Progenitor cell of endocrine pancreas (in vitro differentiated cells): ENCODE results near the gene KPTN. TPM values are rescaled to one million over a fixed set of nuclear protein-coding genes. Genes with fewer than 3 reads are reported as not detected.

ENCODE experiments used
- DNase-seq: peaks from one replicate; pipeline ENCODE4 v3.0.0; 2021; ENCODE audit warnings: low spot score; ENCODE audit not compliant: unreplicated experiment
- H3K27ac Mint-ChIP-seq: 2 replicates; pipeline ENCODE4 v1.8.0; 2021; ENCODE audit warnings: mild to moderate bottlenecking, moderate library complexity, mixed read lengths
- H3K27me3 Mint-ChIP-seq: 2 replicates; pipeline ENCODE4 v1.8.0; 2021; ENCODE audit warnings: mixed read lengths
- H3K36me3 Mint-ChIP-seq: 2 replicates; pipeline ENCODE4 v1.8.0; 2022; ENCODE audit warnings: mixed read lengths; ENCODE audit not compliant: insufficient read depth
- H3K4me1 Mint-ChIP-seq: 2 replicates; pipeline ENCODE4 v1.8.0; 2021; ENCODE audit warnings: low read depth, mixed read lengths
- H3K4me3 Mint-ChIP-seq: 2 replicates; pipeline ENCODE4 v1.8.0; 2021; ENCODE audit warnings: low read depth, mild to moderate bottlenecking, moderate library complexity, mixed read lengths
- H3K9me3 Mint-ChIP-seq: 2 replicates; pipeline ENCODE4 v1.8.0; 2021; ENCODE audit warnings: low read depth, mixed read lengths
- total RNA-seq: library from RNA; stranded (reverse); gene quantifications from 2 replicates; pipeline ENCODE4 v1.2.1, GENCODE V29; 2021
- TF ChIP-seq, protein P1 (sequence below): fragments of 200-600 bp; sonication (generic); IDR thresholded peaks from one replicate; pipeline ENCODE4 v1.5.0; 2021; ENCODE audit warnings: antibody characterized with exemption, mild to moderate bottlenecking; ENCODE audit not compliant: unreplicated experiment

KPTN gene
- total RNA-seq, 1 donor from 2014 or later, result 30.5 TPM

DNA sequence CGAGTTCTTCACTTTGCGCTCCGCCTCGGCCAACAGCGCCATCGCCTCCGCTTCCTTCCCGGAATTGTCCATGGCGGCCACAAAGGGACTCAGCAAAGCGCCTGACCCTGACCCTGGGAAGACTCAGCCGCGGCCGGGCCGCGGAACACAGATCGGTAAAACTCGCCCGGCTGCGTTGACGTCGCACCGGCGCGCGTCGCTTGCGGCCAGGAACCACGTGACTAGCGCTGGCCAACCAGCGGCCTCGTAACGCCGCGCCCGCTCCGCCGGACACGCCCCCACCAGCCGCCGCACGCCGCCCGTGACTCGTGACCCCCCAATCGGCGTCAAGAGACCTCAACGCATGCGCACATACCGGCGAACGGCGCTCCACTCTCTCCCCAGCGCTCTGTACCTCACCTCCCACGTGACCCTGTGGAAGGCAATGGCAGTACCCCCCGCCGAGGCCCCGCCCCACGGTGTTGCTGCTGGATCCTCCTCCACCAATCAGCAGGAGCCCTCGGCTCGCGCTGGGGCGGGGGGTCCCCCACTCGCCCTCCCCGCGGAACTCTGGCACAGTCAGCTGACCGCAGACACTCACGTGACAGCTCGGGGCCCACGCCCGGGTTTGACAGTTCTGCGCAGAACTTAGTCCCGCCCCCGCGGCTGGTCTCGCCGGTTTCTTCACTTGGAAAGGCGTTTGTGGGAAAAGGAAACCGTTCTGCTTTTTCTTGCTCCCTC is 31.0 kb upstream of the KPTN start, which contains the start of gene NAPA:
Gene NAPA, minus strand, starts transcription at position 195 of the 720 bp plus-strand sequence. Its CDS starts 123 bp downstream, at position 72.
- Mint-ChIP-seq H3K4me1 (peaks cover 33% of the 10 kb centered on the region), H3K27me3 (no peaks in the 10 kb centered on the region), H3K27ac (peak within 1 kb of the TSS; percentile 100), H3K36me3 (no peaks in the 10 kb centered on the region), H3K9me3 (no peaks in the 10 kb centered on the region), H3K4me3 (peak within 1 kb of the TSS; percentile 99)
- DNase-seq, result peak; percentile 100
- TF ChIP-seq, protein P1, sequence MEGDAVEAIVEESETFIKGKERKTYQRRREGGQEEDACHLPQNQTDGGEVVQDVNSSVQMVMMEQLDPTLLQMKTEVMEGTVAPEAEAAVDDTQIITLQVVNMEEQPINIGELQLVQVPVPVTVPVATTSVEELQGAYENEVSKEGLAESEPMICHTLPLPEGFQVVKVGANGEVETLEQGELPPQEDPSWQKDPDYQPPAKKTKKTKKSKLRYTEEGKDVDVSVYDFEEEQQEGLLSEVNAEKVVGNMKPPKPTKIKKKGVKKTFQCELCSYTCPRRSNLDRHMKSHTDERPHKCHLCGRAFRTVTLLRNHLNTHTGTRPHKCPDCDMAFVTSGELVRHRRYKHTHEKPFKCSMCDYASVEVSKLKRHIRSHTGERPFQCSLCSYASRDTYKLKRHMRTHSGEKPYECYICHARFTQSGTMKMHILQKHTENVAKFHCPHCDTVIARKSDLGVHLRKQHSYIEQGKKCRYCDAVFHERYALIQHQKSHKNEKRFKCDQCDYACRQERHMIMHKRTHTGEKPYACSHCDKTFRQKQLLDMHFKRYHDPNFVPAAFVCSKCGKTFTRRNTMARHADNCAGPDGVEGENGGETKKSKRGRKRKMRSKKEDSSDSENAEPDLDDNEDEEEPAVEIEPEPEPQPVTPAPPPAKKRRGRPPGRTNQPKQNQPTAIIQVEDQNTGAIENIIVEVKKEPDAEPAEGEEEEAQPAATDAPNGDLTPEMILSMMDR, result no peak

DNA sequence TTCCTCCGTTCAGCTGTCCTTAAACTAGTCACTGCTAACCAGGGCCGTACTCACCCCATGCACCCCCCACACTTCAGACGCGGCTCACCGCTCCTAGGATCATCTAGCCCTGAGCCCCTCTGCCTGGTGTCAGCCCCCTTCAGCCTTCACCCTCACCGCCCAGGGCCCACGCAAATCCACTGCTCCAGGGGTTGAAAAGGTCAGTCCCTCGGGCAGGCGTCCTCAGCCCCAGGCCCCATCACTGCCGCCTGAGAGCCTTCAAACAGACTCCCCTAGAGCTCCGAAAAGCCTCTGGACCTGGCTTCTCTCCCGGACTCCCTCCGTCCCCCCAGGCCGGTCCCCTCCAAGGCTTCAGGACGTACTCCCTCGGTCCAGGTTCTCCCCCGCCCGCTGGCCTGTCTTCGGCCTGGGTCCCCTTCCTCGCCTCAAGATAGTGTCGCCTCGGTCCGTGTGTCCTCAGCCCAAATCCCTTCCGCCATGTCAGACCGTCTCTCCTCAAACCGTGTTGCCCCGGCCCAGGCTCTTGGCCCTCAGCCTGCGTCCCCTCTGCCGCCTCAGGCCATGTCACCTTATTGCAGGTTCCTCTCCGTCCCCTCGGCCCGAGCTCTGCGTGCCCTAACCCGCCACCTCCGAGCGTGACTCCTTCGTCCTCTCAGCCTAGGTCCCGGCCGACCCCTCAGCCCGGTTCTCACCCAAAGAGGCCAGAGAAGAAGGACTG is 30.3 kb upstream of the KPTN start:
- Mint-ChIP-seq H3K9me3 (no peaks in the 10 kb centered on the region), H3K4me1 (peaks cover 33% of the 10 kb centered on the region)
- DNase-seq, result no peak

DNA sequence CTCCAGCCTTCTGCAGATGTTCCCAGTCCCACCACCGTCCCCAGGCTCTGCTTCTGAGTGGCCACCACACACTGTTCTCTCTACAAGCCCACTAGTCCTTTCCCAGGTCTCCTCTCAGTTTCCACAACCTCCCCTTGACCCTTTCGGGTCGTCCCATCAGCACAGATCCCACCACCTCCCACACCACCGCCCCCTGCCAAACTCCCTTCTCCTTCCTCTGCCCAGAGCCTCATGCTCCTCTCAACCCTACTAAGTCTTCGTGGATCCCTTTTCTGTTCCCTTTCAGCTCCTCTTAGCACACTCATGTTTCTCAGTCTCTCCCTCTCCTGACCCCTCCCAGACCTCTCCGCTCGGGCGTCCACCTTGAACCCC is 28.9 kb upstream of the KPTN start:
- H3K27me3 Mint-ChIP-seq, result no peaks in the 10 kb centered on the region
- H3K4me1 Mint-ChIP-seq, result peaks cover 33% of the 10 kb centered on the region
- H3K9me3 Mint-ChIP-seq, result no peaks in the 10 kb centered on the region
- no peaks in the 10 kb centered on the region for H3K36me3 Mint-ChIP-seq
- H3K4me3 Mint-ChIP-seq, result peak overlapping the region; percentile 99
- H3K27ac Mint-ChIP-seq, result peak overlapping the region; percentile 100
- TF ChIP-seq, protein P1, result no peak
- DNase-seq, result no peak

More for the DNA sequence above, 30.3 kb upstream of the KPTN start:
- no peaks in the 10 kb centered on the region for H3K27me3 Mint-ChIP-seq
- H3K4me3 Mint-ChIP-seq, result peak overlapping the region; percentile 99
- TF ChIP-seq, protein P1, result no peak
- peak overlapping the region; percentile 100 for H3K27ac Mint-ChIP-seq
- H3K36me3 Mint-ChIP-seq, result no peaks in the 10 kb centered on the region

DNA sequence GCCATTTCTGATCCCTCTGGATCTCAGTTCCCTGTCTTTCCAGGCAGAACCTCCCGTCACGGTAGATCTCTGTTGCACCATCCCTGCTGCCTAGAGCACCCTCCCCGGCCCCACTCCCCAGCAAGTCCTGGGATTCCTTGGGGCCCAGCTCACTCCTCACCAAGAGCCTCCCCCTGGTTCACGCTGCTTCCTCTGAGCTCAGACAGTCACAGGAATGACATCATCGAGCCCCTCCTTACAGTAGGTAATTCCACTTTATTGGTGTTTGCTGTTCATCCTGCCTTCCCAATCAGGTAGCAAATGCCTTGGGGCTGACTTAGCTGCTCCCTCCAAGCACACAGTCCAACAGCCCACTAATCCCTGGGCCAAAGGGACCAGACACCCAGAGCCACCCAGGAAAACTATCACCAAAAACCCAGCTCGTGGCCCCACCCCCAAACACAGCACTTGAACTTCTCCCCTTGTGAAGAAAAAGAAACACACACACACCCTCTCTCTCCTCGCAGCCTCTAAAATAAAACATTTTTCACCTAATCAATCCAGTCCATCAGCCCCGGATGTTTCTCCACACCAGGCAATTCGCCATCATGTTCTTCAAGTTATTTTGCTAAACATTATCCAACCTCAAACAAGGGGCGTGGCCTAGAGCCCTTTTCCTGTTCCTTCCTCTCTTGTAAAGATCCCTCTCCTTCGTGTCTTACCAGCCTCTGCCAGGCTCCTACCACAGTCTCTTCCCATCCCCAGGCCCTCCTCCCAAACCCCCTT is 28.3 kb upstream of the KPTN start:
- TF ChIP-seq, protein P1, result no peak
- Mint-ChIP-seq H3K36me3 (no peaks in the 10 kb centered on the region), H3K4me1 (peaks cover 33% of the 10 kb centered on the region), H3K27me3 (no peaks in the 10 kb centered on the region), H3K27ac (peak overlapping the region; percentile 100), H3K9me3 (no peaks in the 10 kb centered on the region), H3K4me3 (peak overlapping the region; percentile 99)
- DNase-seq, result no peak

DNA sequence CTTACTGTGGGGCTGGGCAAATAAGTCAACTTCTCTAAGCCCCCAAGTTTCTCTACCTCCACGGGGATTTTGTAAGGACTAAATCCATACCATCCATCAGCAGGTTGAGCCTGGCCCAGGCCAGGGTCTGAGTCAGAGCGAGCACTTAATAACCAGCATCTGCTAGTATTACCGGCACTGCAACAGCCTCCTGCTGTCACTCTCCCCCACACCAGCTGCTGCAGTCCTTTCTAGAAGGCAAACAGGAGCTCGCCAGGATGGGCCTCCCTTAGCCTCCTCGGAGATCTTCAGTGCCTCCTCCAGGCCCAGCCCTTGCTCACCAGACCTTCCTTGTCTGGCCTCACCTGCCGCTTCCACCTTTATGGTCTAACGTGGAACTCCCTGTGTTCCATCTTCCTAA is 27.7 kb upstream of the KPTN start:
- H3K27ac Mint-ChIP-seq, result peak overlapping the region; percentile 100
- TF ChIP-seq, protein P1, result no peak
- DNase-seq, result no peak
- H3K27me3 Mint-ChIP-seq, result no peaks in the 10 kb centered on the region
- H3K4me3 Mint-ChIP-seq, result no peak overlapping the region
- no peaks in the 10 kb centered on the region for H3K36me3 Mint-ChIP-seq
- peaks cover 33% of the 10 kb centered on the region for H3K4me1 Mint-ChIP-seq
- no peaks in the 10 kb centered on the region for H3K9me3 Mint-ChIP-seq
